SJSA1 (cell line): ENCODE measurements around the gene CD164. TPM values are rescaled to one million over a fixed set of nuclear protein-coding genes. Genes with fewer than 3 reads are reported as not detected.
"Not testable (repeated sequence)": the region's sequence is repeated elsewhere in the genome, so short reads cannot be mapped to it uniquely, and the experiment has no call there.

ENCODE experiments used
- DNase-seq, 2 experiments: peaks; one replicate each; pipeline ENCODE4 v3.0.0-alpha.2; 2015 to 2020; ENCODE audit warnings: low spot score in 2 of 2, low read depth in 1 of 2
- H3K27ac ChIP-seq: fragments of 250-450 bp; sonication (Bioruptor Pico); 2 replicates; pipeline ENCODE4 v1.5.1; 2020; ENCODE audit warnings: mild to moderate bottlenecking, moderate library complexity
- H3K27me3 ChIP-seq: fragments of 250-450 bp; sonication (Bioruptor Pico); replicated peaks from 2 replicates; pipeline ENCODE4 v1.5.1; 2020; ENCODE audit warnings: mild to moderate bottlenecking, moderate library complexity
- H3K36me3 ChIP-seq: fragments of 250-450 bp; sonication (Bioruptor Pico); 2 replicates; pipeline ENCODE4 v1.5.1; 2020; ENCODE audit warnings: mild to moderate bottlenecking
- H3K4me1 ChIP-seq: fragments of 250-450 bp; sonication (Bioruptor Pico); replicated peaks from 2 replicates; pipeline ENCODE4 v1.6.1; 2021; ENCODE audit warnings: mild to moderate bottlenecking
- H3K4me3 ChIP-seq: fragments of 250-450 bp; sonication (Bioruptor Pico); 2 replicates; pipeline ENCODE4 v1.5.1; 2020; ENCODE audit warnings: mild to moderate bottlenecking
- H3K9me3 ChIP-seq: fragments of 250-450 bp; sonication (Bioruptor Pico); replicated peaks from 2 replicates; pipeline ENCODE4 v1.5.1; 2020; ENCODE audit warnings: mild to moderate bottlenecking
- total RNA-seq: library from RNA; depleted of rRNA; stranded (reverse); fragments of >200 nt; shearing (Covaris generic); gene quantifications from 2 replicates; pipeline ENCODE4 v1.2.3, GENCODE V29; 2014

CD164 gene
- total RNA-seq, 1 experiment from 2014 or later = 188 TPM

DNA sequence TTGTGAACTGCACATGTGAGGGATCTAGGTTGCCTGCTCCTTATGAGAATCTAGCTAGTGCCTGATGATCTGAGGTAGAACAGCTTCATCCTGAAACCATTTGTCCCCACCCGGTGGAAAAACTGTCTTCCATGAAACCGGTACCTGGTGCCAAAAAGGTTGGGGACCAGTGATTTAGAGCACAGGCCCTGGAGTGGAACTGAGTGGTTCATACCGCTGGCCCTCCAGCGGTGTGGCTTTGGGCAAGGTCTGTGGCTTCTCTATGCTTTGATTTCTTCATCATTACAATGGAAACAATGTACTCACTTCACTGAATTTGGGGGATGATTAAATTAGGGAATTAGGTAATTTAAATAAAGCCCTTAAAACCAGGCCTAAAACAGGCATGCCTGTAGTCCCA is 36.3 kb downstream of the CD164 start:
- Histone ChIP-seq H3K27me3 (no peaks in the 10 kb centered on the region), H3K4me1 (no peaks in the 10 kb centered on the region), H3K4me3 (no peak overlapping the region), H3K36me3 (no peaks in the 10 kb centered on the region), H3K27ac (no peak overlapping the region), H3K9me3 (no peaks in the 10 kb centered on the region)
- no peak for DNase-seq

DNA sequence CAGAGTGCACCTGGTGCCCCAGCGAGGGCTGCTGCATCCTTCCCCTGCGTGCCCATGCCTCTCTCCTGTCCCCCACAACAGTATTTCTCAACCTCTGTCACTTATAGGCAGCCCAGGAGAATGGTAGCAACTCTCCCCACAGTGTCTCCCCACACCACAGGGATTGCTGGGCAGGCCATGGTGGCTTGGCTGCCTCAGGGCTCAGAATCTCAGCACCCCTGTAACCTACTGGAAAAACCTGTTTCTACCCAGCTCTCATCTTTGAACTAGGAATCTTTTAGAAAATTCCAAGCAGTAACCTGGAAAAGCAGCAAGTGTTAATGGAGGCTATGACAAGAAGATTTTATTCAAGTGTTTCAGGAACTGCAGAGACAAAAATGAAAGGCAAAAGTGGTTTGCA is 38.0 kb downstream of the CD164 start:
- H3K27ac ChIP-seq = no peak overlapping the region
- no peak for DNase-seq
- H3K36me3 ChIP-seq = no peaks in the 10 kb centered on the region
- no peaks in the 10 kb centered on the region for H3K4me1 ChIP-seq
- no peaks in the 10 kb centered on the region for H3K9me3 ChIP-seq
- no peaks in the 10 kb centered on the region for H3K27me3 ChIP-seq
- H3K4me3 ChIP-seq = no peak overlapping the region

DNA sequence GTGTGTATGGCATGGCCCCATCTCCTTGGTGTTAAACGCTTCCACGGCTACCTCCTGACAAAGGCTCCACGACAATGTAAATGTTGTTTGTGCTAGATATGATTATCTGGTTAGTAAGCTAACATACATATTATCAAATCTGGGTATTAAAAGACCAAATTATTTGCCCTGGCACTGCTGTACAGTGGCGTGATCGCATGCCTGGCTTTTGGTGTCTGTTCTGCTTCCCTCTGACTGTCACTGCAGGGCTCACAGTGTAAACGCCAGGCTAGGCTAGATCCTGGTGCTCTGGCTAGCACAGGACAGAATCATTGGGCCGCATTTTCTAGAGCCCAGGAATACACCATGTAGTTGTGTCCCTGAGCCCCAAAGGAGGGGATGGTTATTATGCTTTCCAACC is 38.7 kb downstream of the CD164 start:
- no peak for DNase-seq
- H3K4me1 ChIP-seq = no peaks in the 10 kb centered on the region
- H3K27me3 ChIP-seq = no peaks in the 10 kb centered on the region
- no peaks in the 10 kb centered on the region for H3K9me3 ChIP-seq
- no peak overlapping the region for H3K4me3 ChIP-seq
- no peak overlapping the region for H3K27ac ChIP-seq
- H3K36me3 ChIP-seq = no peaks in the 10 kb centered on the region

DNA sequence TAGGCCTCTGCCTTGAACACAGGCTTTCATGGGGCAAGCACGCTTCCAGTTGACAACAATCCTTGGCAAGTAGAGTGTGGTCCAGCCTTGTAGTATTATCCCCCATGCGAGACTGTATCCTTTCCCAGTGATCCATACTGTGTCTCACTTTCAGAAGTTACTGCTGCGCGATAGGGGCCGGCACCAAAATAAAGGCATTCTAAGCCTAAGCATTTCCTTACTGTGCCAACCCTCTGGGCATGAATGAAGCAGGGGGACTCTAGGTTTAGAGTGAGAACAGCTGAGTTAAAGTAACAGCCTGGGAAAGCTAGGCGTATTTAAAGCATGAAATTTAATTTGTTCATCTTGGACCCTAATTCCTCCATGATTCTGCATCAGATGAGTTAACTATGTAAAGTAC is 39.4 kb downstream of the CD164 start:
- H3K9me3 ChIP-seq = no peaks in the 10 kb centered on the region
- no peaks in the 10 kb centered on the region for H3K27me3 ChIP-seq
- no peaks in the 10 kb centered on the region for H3K36me3 ChIP-seq
- no peaks in the 10 kb centered on the region for H3K4me1 ChIP-seq
- no peak overlapping the region for H3K4me3 ChIP-seq
- no peak for DNase-seq
- no peak overlapping the region for H3K27ac ChIP-seq

DNA sequence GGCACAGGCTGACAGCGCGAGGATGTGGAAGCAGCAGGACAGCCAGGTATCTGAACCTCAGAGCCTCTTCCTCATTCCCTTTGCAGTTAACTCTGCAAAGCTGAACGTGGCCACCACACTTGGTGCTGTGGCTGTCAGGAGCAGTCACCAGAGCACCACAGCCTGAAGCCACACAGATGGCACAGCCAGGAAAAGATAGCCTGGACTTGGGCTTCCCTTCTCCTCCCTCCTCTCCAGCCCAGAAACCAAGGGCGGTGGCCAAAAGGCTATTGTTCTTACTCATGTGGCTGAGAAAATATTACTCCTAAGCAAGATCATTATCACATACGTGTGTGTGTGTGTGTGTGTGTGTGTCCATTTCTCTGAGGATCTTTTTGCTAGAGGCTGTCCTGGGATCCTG is 39.8 kb downstream of the CD164 start:
- no peaks in the 10 kb centered on the region for H3K27me3 ChIP-seq
- no peak for DNase-seq
- H3K27ac ChIP-seq = no peak overlapping the region
- H3K9me3 ChIP-seq = no peaks in the 10 kb centered on the region
- no peaks in the 10 kb centered on the region for H3K36me3 ChIP-seq
- no peaks in the 10 kb centered on the region for H3K4me1 ChIP-seq
- H3K4me3 ChIP-seq = no peak overlapping the region

DNA sequence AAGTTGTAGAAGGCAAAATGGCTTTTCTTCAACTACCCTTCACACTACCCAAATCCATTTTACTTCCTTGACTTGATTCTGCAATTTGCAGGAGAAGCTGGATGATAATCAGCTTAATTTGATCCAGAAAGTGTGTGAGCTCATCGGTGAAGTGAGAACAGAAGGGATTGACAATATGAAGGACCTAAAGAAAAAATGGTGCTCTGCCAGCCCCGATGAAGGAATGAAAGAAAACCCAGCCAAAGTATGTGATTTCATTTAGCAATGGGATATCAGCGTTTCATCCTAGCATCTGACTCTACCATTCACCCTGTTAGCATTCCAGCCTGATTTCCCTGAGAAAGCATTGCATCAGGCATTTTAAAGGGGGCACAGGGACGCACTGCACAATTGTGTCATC is 41.5 kb downstream of the CD164 start:
- no peaks in the 10 kb centered on the region for H3K4me1 ChIP-seq
- H3K36me3 ChIP-seq = no peaks in the 10 kb centered on the region
- H3K9me3 ChIP-seq = no peaks in the 10 kb centered on the region
- H3K27ac ChIP-seq = no peak overlapping the region
- no peak for DNase-seq
- H3K27me3 ChIP-seq = no peaks in the 10 kb centered on the region
- no peak overlapping the region for H3K4me3 ChIP-seq

DNA sequence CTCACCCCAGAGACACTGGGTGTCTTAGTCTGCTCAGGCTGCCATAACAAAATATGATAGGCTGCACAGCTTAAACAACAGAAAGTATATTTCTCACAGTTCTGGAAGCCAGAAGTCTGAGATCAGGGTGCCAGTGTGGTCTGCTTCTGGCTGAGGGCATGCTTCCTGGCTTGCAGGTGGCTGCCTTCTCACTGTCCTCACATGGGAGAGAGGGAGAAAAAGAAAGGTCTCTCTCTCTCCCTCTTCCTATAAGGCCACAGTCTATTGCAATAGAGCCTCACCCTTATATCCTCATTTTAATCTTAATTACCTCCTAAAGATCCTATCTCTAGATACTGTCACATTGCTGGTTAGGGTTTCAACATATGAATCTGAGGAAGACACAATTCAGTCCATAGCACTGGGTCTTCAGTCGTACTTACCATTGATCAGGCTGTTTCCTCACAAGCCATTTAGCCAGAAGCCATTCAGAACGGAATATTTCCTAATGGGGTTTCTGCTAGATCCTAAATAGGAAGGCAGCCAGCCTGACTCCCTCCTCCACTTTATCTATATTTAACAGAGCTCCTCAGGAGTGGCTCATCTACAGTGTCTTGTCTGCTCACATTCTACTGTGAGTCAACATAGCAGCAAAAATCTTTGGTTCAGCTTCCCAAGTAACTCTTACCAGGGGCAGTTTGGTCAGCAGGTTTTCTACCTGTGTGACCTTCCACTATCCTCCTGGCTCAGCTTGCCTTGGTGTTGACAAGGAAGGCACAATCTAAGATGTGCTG is 42.2 kb downstream of the CD164 start:
- no peaks in the 10 kb centered on the region for H3K27me3 ChIP-seq
- no peaks in the 10 kb centered on the region for H3K9me3 ChIP-seq
- no peak overlapping the region for H3K4me3 ChIP-seq
- DNase-seq = no peak
- H3K4me1 ChIP-seq = no peaks in the 10 kb centered on the region
- H3K27ac ChIP-seq = no peak overlapping the region
- H3K36me3 ChIP-seq = no peaks in the 10 kb centered on the region

DNA sequence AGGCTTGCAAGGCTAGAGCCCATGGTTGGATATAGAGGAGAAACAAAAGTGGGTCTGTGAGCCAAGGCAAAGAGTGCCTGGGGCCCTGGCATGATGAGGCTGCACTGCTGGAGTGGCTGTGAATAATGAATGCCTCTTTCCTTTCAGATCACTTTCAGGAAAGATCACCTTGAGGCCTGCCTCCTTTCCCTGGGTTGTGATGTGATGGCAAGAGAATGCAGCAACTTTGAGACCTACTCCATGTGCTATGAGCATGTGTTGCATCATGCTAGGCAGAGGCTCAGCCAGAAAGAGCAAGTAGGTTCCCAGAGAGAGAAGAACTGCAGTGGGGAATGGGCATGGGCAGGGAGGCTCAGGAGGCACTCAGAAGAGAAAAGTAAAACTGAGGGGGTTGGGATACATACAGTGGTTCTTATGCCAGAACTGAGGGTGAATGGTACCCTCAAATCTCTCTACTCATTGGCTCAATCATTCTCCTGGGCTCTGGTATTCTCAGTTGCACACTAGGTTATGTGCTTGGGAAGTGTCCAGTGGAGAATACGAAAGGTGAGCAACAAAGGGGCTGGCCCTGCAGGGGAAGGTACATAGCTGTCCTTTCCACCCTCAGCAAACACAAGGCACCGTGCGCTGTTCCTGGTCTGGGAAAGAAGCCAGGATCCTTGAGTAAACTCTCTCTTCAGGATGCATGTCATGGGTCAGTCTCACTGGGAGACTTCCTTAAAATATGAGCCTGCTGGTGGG is 45.9 kb downstream of the CD164 start:
- no peaks in the 10 kb centered on the region for H3K4me1 ChIP-seq
- H3K27me3 ChIP-seq = no peaks in the 10 kb centered on the region
- no peak overlapping the region for H3K27ac ChIP-seq
- no peaks in the 10 kb centered on the region for H3K36me3 ChIP-seq
- H3K4me3 ChIP-seq = no peak overlapping the region
- H3K9me3 ChIP-seq = no peaks in the 10 kb centered on the region
- DNase-seq = no peak

DNA sequence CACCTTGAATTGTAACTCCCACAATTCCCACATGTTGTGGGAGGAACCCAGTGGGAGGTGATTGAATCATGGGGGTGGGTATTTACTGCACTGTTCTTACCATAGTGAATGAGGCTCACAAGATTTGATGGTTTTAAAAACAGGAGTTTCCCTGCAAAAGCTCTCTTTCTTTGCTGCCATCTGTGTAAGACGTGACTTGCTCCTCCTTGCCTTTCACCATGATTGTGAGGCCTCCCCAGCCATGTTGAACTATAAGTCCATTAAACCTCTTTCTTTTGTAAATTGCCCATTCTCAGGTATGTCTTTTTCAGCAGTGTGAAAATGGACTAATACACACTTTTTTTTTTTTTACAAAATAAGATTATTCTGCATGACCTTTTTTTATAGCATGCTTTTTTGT is 48.4 kb downstream of the CD164 start:
- not testable (repeated sequence) for H3K36me3 ChIP-seq, H3K27me3 ChIP-seq, DNase-seq, H3K9me3 ChIP-seq, H3K4me3 ChIP-seq, H3K4me1 ChIP-seq, H3K27ac ChIP-seq

DNA sequence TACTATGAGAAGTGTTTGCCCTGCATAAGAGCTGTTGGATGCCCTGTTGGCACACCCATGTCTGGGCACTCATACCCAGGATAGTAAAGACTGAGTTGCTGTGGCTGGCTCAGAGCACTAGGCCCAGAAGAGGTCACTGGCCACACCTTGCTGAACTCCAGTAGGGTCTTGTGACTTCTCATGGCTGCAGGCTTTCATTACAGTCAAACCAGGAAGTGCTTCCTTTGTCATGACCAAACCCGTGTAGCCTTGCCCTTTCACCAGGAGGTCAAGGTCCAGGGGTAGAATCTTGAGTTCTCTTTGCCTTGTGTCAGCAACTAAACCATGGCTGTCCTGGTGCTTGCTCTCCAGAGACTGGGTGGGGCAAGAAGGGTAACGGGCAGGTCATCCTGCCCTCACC is 49.5 kb downstream of the CD164 start:
- no peak for DNase-seq
- no peaks in the 10 kb centered on the region for H3K4me1 ChIP-seq
- no peak overlapping the region for H3K27ac ChIP-seq
- H3K27me3 ChIP-seq = no peaks in the 10 kb centered on the region
- no peaks in the 10 kb centered on the region for H3K9me3 ChIP-seq
- no peak overlapping the region for H3K4me3 ChIP-seq
- no peaks in the 10 kb centered on the region for H3K36me3 ChIP-seq

DNA sequence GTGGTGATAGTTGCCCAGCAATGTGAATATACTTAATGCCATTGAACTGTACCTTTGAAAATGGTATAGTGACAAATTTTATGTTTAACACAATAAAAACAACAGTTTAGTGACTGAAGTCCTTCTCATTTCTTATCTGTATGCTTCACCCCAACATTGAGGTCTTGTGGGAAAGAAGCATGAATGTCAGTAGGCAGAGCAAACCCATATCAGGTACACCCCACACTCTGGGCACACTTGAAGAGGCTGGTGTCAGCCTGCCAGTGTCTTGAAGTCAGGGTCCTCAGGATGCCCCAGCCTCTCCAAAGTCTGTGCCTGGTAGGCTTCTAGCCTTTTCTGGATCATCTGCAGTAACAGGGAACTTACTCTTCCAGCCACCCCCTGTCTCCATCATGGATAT is 51.2 kb downstream of the CD164 start:
- no peaks in the 10 kb centered on the region for H3K9me3 ChIP-seq
- no peak for DNase-seq
- H3K4me3 ChIP-seq = no peak overlapping the region
- H3K36me3 ChIP-seq = no peaks in the 10 kb centered on the region
- H3K27ac ChIP-seq = no peak overlapping the region
- no peaks in the 10 kb centered on the region for H3K4me1 ChIP-seq
- H3K27me3 ChIP-seq = no peaks in the 10 kb centered on the region

DNA sequence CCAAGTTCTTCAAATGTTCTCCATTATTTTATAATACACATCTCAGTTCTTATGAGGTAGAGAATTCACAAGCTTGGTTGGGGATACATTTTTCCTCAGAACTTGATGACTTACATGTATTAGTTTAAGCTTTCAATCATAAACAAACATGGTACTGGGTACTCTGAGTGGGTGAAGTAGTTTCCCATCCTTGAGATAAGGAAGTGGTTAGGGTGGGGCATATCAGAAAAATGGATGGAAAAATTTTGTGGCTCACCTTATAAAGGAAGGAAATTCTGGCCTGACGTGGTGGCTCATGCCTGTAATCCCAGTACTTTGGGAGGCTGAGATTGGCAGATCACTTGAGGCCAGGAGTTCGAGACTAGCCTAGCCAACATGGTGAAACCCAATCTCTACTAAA is 52.0 kb downstream of the CD164 start:
- H3K9me3 ChIP-seq = no peaks in the 10 kb centered on the region
- H3K27ac ChIP-seq = no peak overlapping the region
- no peaks in the 10 kb centered on the region for H3K36me3 ChIP-seq

DNA sequence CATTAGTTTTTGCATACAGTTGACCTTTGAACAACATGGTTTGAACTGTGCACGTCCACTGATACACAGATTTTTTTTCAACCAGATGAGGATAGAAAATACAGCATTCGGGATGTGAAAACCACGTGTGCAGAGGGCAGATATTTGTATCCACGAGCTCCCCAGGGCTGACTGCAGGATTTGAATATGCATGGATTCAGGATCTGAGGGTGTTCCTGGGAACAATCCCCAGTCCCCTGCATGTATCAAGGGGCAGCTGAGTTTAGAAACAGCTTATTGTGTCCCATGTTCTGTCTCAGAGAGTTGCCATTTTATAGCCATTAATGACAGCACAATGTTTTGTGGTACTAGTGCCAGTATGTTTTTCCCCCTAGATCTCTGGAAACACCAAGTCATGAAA is 53.6 kb downstream of the CD164 start:
- H3K9me3 ChIP-seq = no peaks in the 10 kb centered on the region
- no peak overlapping the region for H3K27ac ChIP-seq
- no peaks in the 10 kb centered on the region for H3K27me3 ChIP-seq
- no peaks in the 10 kb centered on the region for H3K36me3 ChIP-seq
- H3K4me1 ChIP-seq = no peaks in the 10 kb centered on the region
- DNase-seq = no peak
- H3K4me3 ChIP-seq = no peak overlapping the region

More for the DNA sequence above, 52.0 kb downstream of the CD164 start:
- Histone ChIP-seq H3K4me1 (no peaks in the 10 kb centered on the region), H3K27me3 (no peaks in the 10 kb centered on the region), H3K4me3 (no peak overlapping the region)
- no peak for DNase-seq

DNA sequence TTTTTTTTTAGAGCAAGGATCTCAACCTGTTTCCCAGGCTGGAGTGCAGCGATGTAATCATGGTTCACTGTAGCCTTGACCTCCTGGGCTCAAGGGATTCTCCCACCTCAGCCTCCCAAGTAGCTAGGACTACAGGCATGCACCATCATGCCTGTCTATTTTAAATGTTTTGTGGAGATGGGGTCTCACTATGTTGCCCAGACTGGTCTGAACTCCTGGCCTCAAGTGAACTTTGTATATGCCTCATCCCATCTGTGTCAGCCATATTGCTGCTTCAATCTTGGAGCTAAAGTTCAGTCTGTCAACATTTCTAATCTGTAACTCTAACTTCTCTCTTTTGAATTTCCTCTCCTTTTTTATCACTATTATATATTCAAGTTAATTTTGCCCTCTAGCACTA is 54.3 kb downstream of the CD164 start:
- no peak overlapping the region for H3K4me3 ChIP-seq

More for the DNA sequence above, 54.3 kb downstream of the CD164 start:
- Histone ChIP-seq H3K9me3 (no peaks in the 10 kb centered on the region), H3K4me1 (no peaks in the 10 kb centered on the region), H3K27ac (no peak overlapping the region), H3K36me3 (no peaks in the 10 kb centered on the region), H3K27me3 (no peaks in the 10 kb centered on the region)
- DNase-seq = no peak
